HCT116 (cell line): ENCODE data around the gene GOLGA7B. TPM values are rescaled to one million over a fixed set of nuclear protein-coding genes. Genes with fewer than 3 reads are reported as not detected.

ENCODE experiments used
- ATAC-seq: fragments of 200-7000 bp; cut with Tn5 transposase; 2 replicates; pipeline ENCODE4 v1.9.1; 2020; ENCODE audit warnings: mild to moderate bottlenecking, moderate library complexity
- BruUV-seq: library from RNA; stranded (reverse); fragments of 400-500 nt; replicated peaks from 2 replicates; lab custom pipeline; 2021; lab: Mats Ljungman, UMichigan
- CTCF ChIA-PET: fragments of 300-600 bp; sonication (Branson Sonifier 250); formaldehyde crosslinking; loops from one replicate; lab custom pipeline; 2021; ENCODE audit warnings: antibody characterized with exemption; lab: Charles Lee
- POLR2A ChIA-PET: fragments of 300-600, 350-600 bp; sonication (Branson Sonifier 250); formaldehyde crosslinking; loops from one replicate; lab custom pipeline; 2021; ENCODE audit warnings: antibody characterized with exemption; lab: Charles Lee
- RAD21 ChIA-PET, 2 experiments: fragments of 300-600 bp; sonication (Branson Sonifier 250); formaldehyde crosslinking; loops; one replicate each; lab custom pipeline; 2023; ENCODE audit warnings: low total read pairs in 2 of 2; ENCODE audit not compliant: uncharacterized antibody in 2 of 2, unreplicated experiment in 2 of 2, low non-redundant PET in 1 of 2; lab: Charles Lee
- DNase-seq: peaks from one replicate; pipeline ENCODE4 v3.0.0-alpha.2; 2010; ENCODE audit warnings: low read depth, low spot score
- H2AFZ ChIP-seq: fragments of 200-600 bp; shearing (Covaris generic), sonication (generic); 2 replicates; pipeline ENCODE4 v1.6.1; 2017; ENCODE audit warnings: low read depth, mixed run types, mixed read lengths, antibody characterized with exemption, low read length; ENCODE audit not compliant: poor library complexity, severe bottlenecking
- H3K27ac ChIP-seq: 2 replicates; pipeline ENCODE4 v1.5.1; 2012; ENCODE audit warnings: low read depth, low read length
- H3K27me3 ChIP-seq: fragments of 200-600 bp; sonication (generic); 2 replicates; pipeline ENCODE4 v1.6.1; 2016; ENCODE audit warnings: mixed run types, low read length, mixed read lengths; ENCODE audit not compliant: insufficient read depth
- H3K36me3 ChIP-seq, 2 experiments: fragments of 200-500 bp in 1 of 2; fragments of 200-600 bp in 1 of 2; sonication (Bioruptor generic) in 1 of 2; sonication (generic) in 1 of 2; 2 replicates each; pipeline versions ENCODE4 v1.5.1 to v1.6.1; 2014 to 2016; ENCODE audit warnings: low read length in 2 of 2, inconsistent platforms in 1 of 2, mixed read lengths in 1 of 2, mixed run types in 1 of 2; ENCODE audit not compliant: insufficient read depth in 2 of 2, control insufficient read depth in 1 of 2
- H3K4me1 ChIP-seq, 2 experiments: fragments of 200-600 bp in 1 of 2; sonication (generic) in 1 of 2; 2 replicates each; pipeline versions ENCODE4 v1.5.1 to v1.6.1; 2012 to 2017; ENCODE audit warnings: low read length in 2 of 2, inconsistent platforms in 1 of 2, mild to moderate bottlenecking in 1 of 2, mixed read lengths in 1 of 2, mixed run types in 1 of 2, moderate library complexity in 1 of 2; ENCODE audit not compliant: insufficient read depth in 2 of 2, control insufficient read depth in 1 of 2
- H3K4me2 ChIP-seq: fragments of 200-600 bp; sonication (generic); 2 replicates; pipeline ENCODE4 v1.6.1; 2017; ENCODE audit warnings: mixed run types, low read length, mixed read lengths
- H3K4me3 ChIP-seq, 2 experiments: fragments of 200-600 bp in 1 of 2; sonication (generic) in 1 of 2; replicated peaks in 1 of 2; 2 replicates each; pipeline ENCODE4 v1.5.1; 2011 to 2016; ENCODE audit warnings: low read length in 2 of 2, control low read depth in 1 of 2, low read depth in 1 of 2, mild to moderate bottlenecking in 1 of 2, mixed read lengths in 1 of 2, mixed run types in 1 of 2
- H3K79me2 ChIP-seq: fragments of 200-600 bp; sonication (generic); 2 replicates; pipeline ENCODE4 v1.6.1; 2017; ENCODE audit warnings: mild to moderate bottlenecking, mixed run types, low read length, moderate library complexity, mixed read lengths; ENCODE audit not compliant: insufficient read depth
- H3K9ac ChIP-seq: fragments of 200-600 bp; sonication (generic); 2 replicates; pipeline ENCODE4 v1.6.1; 2016; ENCODE audit warnings: low read length, mixed read lengths
- H3K9me2 ChIP-seq: fragments of 200-600 bp; sonication (generic), shearing (Covaris generic); 2 replicates; pipeline ENCODE4 v1.6.1; 2017; ENCODE audit warnings: mixed run types, mild to moderate bottlenecking, moderate library complexity; ENCODE audit not compliant: insufficient read depth
- H3K9me3 ChIP-seq, 2 experiments: fragments of 200-500 bp in 1 of 2; fragments of 200-600 bp in 1 of 2; sonication (Bioruptor generic) in 1 of 2; sonication (generic) in 1 of 2; 2 replicates each; pipeline ENCODE4 v1.6.1; 2014 to 2017; ENCODE audit warnings: low read length in 2 of 2, mixed read lengths in 2 of 2, inconsistent platforms in 1 of 2, low read depth in 1 of 2, mild to moderate bottlenecking in 1 of 2, mixed run types in 1 of 2, moderate library complexity in 1 of 2; ENCODE audit not compliant: control insufficient read depth in 1 of 2, insufficient read depth in 1 of 2
- H4K20me1 ChIP-seq: fragments of 200-600 bp; sonication (generic), shearing (Covaris generic); 2 replicates; pipeline ENCODE4 v1.6.1; 2017; ENCODE audit warnings: mixed run types, mild to moderate bottlenecking, moderate library complexity; ENCODE audit not compliant: insufficient read depth
- ATF3 ChIP-seq: IDR thresholded peaks from 2 replicates; pipeline ENCODE4 v1.6.1; 2012
- CBX3 ChIP-seq: IDR thresholded peaks from 2 replicates; pipeline ENCODE4 v1.6.1; 2012; ENCODE audit warnings: low read depth
- CEBPB ChIP-seq: IDR thresholded peaks from 2 replicates; pipeline ENCODE4 v1.6.1; 2012; ENCODE audit warnings: low read depth
- EGR1 ChIP-seq: IDR thresholded peaks from 2 replicates; pipeline ENCODE4 v1.6.1; 2012; ENCODE audit warnings: low read depth
- EZH2 ChIP-seq: fragments of 200-600 bp; sonication (generic); IDR thresholded peaks from 2 replicates; pipeline ENCODE4 v1.6.1; 2017; ENCODE audit warnings: antibody characterized with exemption, mixed run types
- FOSL1 ChIP-seq: IDR thresholded peaks from 2 replicates; pipeline ENCODE4 v1.6.1; 2012; ENCODE audit warnings: low read depth
- RAD21 ChIP-seq: IDR thresholded peaks from 2 replicates; pipeline ENCODE4 v1.6.1; 2012; ENCODE audit warnings: low read depth, mild to moderate bottlenecking
- REST ChIP-seq: IDR thresholded peaks from 2 replicates; pipeline ENCODE4 v1.6.1; 2012; ENCODE audit warnings: low read depth
- SRF ChIP-seq: IDR thresholded peaks from 2 replicates; pipeline ENCODE4 v1.6.1; 2012; ENCODE audit warnings: low read depth
- TCF7L2 ChIP-seq: IDR thresholded peaks from 2 replicates; pipeline ENCODE4 v1.7.0; 2011; ENCODE audit warnings: borderline replicate concordance, inconsistent platforms; ENCODE audit not compliant: insufficient read depth, insufficient read length; ENCODE audit errors: extremely low read depth
- YY1 ChIP-seq: IDR thresholded peaks from 2 replicates; pipeline ENCODE4 v1.6.1; 2011; ENCODE audit warnings: low read length, low read depth, moderate library complexity, mild to moderate bottlenecking; ENCODE audit not compliant: insufficient replicate concordance; ENCODE audit errors: extremely low read depth
- ZFX ChIP-seq: fragments of 450-650 bp; IDR thresholded peaks from 2 replicates; pipeline ENCODE4 v1.6.1; 2017
- ZNF274 ChIP-seq: fragments of 200-500 bp; sonication (Bioruptor generic); IDR thresholded peaks from 2 replicates; pipeline ENCODE4 v1.6.1; 2014; ENCODE audit warnings: mild to moderate bottlenecking, low read depth, low read length, inconsistent platforms
- intact Hi-C: fragments of 100-400 bp; cut with micrococcal nuclease; formaldehyde crosslinking; loops from 2 replicates; pipeline ENCODE4 v1.10.0; 2022
- total RNA-seq: library from RNA; stranded (reverse); gene quantifications from one replicate; pipeline ENCODE4 v1.2.1, GENCODE V29; 2021; ENCODE audit not compliant: unreplicated experiment

The GOLGA7B gene
- total RNA-seq, 1 experiment from 2014 or later = 1.0 TPM

- TF ChIP-seq ATF3 (no peak), FOSL1 (no peak), YY1 (no peak)
These were observed 1.8 kb downstream of the GOLGA7B start (continued) for GRCh38 chr10:97851341-97852001.

- ChIA-PET POLR2A (no interaction called here), CTCF (no interaction called here), RAD21 (interaction anchor here in 1 of 2 experiments (0.7 kb wide), 1 partner anchor 8 kb away, joined by 3 read pairs; no protein-coding TSS in a partner anchor)
- no peak overlapping the region for H2AFZ ChIP-seq
- H4K20me1 ChIP-seq = no peaks in the 10 kb centered on the region
- H3K9me2 ChIP-seq = no peaks in the 10 kb centered on the region
- H3K79me2 ChIP-seq = no peaks in the 10 kb centered on the region
- TF ChIP-seq CEBPB (no peak), ZFX (no peak)
- DNase-seq (no peak), ATAC-seq (no peak)
- H3K27ac ChIP-seq = no peak overlapping the region
- peaks cover 4 to 21% of the 10 kb centered on the region in 2 experiments; a peak in 2 of 4 replicates for H3K4me1 ChIP-seq
- H3K9me3 ChIP-seq = no peaks in the 10 kb centered on the region
- intact Hi-C loops = no loop called here
- no peak overlapping the region for H3K4me2 ChIP-seq
- no peak overlapping the region for H3K4me3 ChIP-seq
- H3K27me3 ChIP-seq = peaks cover 7% of the 10 kb centered on the region; the same call in 1 of the 2 replicates
- no peaks in the 10 kb centered on the region for H3K36me3 ChIP-seq
- no TSS peak for BruUV-seq
- H3K9ac ChIP-seq = no peak overlapping the region
These were observed 2.6 kb downstream of the GOLGA7B start for GRCh38 chr10:97852277-97852676.

GRCh38 chr10:97852840-97853405 is 3.3 kb downstream of the GOLGA7B start:
- Histone ChIP-seq H4K20me1 (no peaks in the 10 kb centered on the region), H3K27ac (no peak overlapping the region), H3K4me1 (peaks cover 4 to 27% of the 10 kb centered on the region in 2 experiments; a peak in 2 of 4 replicates), H3K27me3 (peaks cover 7% of the 10 kb centered on the region; the same call in 1 of the 2 replicates), H3K36me3 (no peaks in the 10 kb centered on the region), H3K4me2 (no peak overlapping the region), H3K79me2 (no peaks in the 10 kb centered on the region), H3K9me3 (no peaks in the 10 kb centered on the region), H3K9me2 (no peaks in the 10 kb centered on the region), H3K4me3 (no peak overlapping the region), H2AFZ (no peak overlapping the region), H3K9ac (no peak overlapping the region)
- intact Hi-C loops = no loop called here
- ChIA-PET CTCF (no interaction called here), RAD21 (no interaction called here), POLR2A (no interaction called here)
- ATAC-seq (no peak), DNase-seq (no peak)
- BruUV-seq = no TSS peak
- no peak for TF ChIP-seq YY1
- no peak for TF ChIP-seq CEBPB
- no peak for TF ChIP-seq REST
- TF ChIP-seq TCF7L2 = no peak
- no peak for TF ChIP-seq SRF
- TF ChIP-seq EZH2 = no peak
- no peak for TF ChIP-seq EGR1
- no peak for TF ChIP-seq FOSL1
- TF ChIP-seq CBX3 = no peak
- no peak for TF ChIP-seq ZNF274
- no peak for TF ChIP-seq RAD21
